ENCODE results near the gene SLC35F4.
A peak's percentile ranks its signal among the peaks of the same experiment; 100 is the strongest.

SLC35F4 gene

GRCh38 chr14:57865403-57866198, at the start of gene SLC35F4:
Gene SLC35F4 (minus strand): TSS chr14:57866092.
- intact Hi-C loops (cut with DNase I) = no loop called here

GRCh38 chr14:57909626-57910025, 43.7 kb upstream of the SLC35F4 start:
- intact Hi-C loops (cut with DNase I) = no loop called here
- DNase-seq = no peak

More at GRCh38 chr14:57865403-57866198, at the start of gene SLC35F4:
- peak in 37 of 42 donors; percentile 6 to 65 (median 35) for DNase-seq

GRCh38 chr14:57903954-57904353, 38.1 kb upstream of the SLC35F4 start:
- DNase-seq = no peak
- intact Hi-C loops (cut with DNase I) = no loop called here

GRCh38 chr14:57898837-57899572, 33.1 kb upstream of the SLC35F4 start:
- intact Hi-C loops (cut with DNase I) = no loop called here
- DNase-seq = no peak

GRCh38 chr14:57897144-57897748, 31.4 kb upstream of the SLC35F4 start:
- intact Hi-C loops (cut with DNase I) = no loop called here
- no peak for DNase-seq

GRCh38 chr14:57889245-57889644, 23.4 kb upstream of the SLC35F4 start:
- peak in 30 of 42 donors; percentile 8 to 78 (median 30) for DNase-seq
- intact Hi-C loops (cut with DNase I) = no loop called here

- intact Hi-C loops (cut with DNase I) = no loop called here
- DNase-seq = no peak
Measured at GRCh38 chr14:57884175-57884574, 18.3 kb upstream of the SLC35F4 start.

- intact Hi-C loops (cut with DNase I) = no loop called here
- no peak for DNase-seq
Measured at GRCh38 chr14:57883061-57883460, 17.2 kb upstream of the SLC35F4 start.

GRCh38 chr14:57879516-57879915, 13.6 kb upstream of the SLC35F4 start:
- intact Hi-C loops (cut with DNase I) = loop anchor here (10.0 kb wide), 1 partner anchor 185 kb away; no protein-coding TSS in a partner anchor
- no peak for DNase-seq

- DNase-seq = peak in 20 of 42 donors; percentile 11 to 75 (median 32)
- intact Hi-C loops (cut with DNase I) = loop anchor here (10.0 kb wide), 1 partner anchor 189 kb away; no protein-coding TSS in a partner anchor
Measured at GRCh38 chr14:57875985-57876384, 10.1 kb upstream of the SLC35F4 start.

- intact Hi-C loops (cut with DNase I) = loop anchor here (10.0 kb wide), 1 partner anchor 190 kb away; no protein-coding TSS in a partner anchor
- DNase-seq = no peak
Measured at GRCh38 chr14:57875296-57875695, 9.4 kb upstream of the SLC35F4 start.

- intact Hi-C loops (cut with DNase I) = loop anchor here (10.0 kb wide), 1 partner anchor 193 kb away; no protein-coding TSS in a partner anchor
- DNase-seq = peak in 38 of 42 donors; percentile 16 to 72 (median 42)
Measured at GRCh38 chr14:57871459-57872080, 5.7 kb upstream of the SLC35F4 start.

- intact Hi-C loops (cut with DNase I) = loop anchor here (10.0 kb wide), 1 partner anchor 194 kb away; no protein-coding TSS in a partner anchor
- no peak for DNase-seq
Measured at GRCh38 chr14:57870686-57871457, 5.0 kb upstream of the SLC35F4 start.

GRCh38 chr14:57869617-57870016, 3.7 kb upstream of the SLC35F4 start:
- intact Hi-C loops (cut with DNase I) = loop anchor here (10.0 kb wide), 1 partner anchor 195 kb away; no protein-coding TSS in a partner anchor
- DNase-seq = no peak

GRCh38 chr14:57866199-57866705, 360 bp upstream of the SLC35F4 start:
- intact Hi-C loops (cut with DNase I) = no loop called here
- DNase-seq = peak in 17 of 42 donors; percentile 4 to 42 (median 13)

GRCh38 chr14:57865066-57865402, 858 bp downstream of the SLC35F4 start:
- intact Hi-C loops (cut with DNase I) = no loop called here
- peak in 2 of 42 donors; percentile 11 to 18 for DNase-seq

- intact Hi-C loops (cut with DNase I) = no loop called here
- no peak for DNase-seq
Measured at GRCh38 chr14:57864659-57865058, 1.2 kb downstream of the SLC35F4 start.

- no peak for DNase-seq
- intact Hi-C loops (cut with DNase I) = no loop called here
Measured at GRCh38 chr14:57863471-57863870, 2.4 kb downstream of the SLC35F4 start.
